HG03571 (cell line): ENCODE measurements around the gene SCN5A.

Source experiments
- ATAC-seq: cut with Tn5 transposase; IDR thresholded peaks from one replicate; pipeline ENCODE4 v1.9.1; 2021; ENCODE audit not compliant: unreplicated experiment

The SCN5A gene

GRCh38 chr3:38563070-38563885, 86.2 kb downstream of the SCN5A start:
- no peak for ATAC-seq

DNA sequence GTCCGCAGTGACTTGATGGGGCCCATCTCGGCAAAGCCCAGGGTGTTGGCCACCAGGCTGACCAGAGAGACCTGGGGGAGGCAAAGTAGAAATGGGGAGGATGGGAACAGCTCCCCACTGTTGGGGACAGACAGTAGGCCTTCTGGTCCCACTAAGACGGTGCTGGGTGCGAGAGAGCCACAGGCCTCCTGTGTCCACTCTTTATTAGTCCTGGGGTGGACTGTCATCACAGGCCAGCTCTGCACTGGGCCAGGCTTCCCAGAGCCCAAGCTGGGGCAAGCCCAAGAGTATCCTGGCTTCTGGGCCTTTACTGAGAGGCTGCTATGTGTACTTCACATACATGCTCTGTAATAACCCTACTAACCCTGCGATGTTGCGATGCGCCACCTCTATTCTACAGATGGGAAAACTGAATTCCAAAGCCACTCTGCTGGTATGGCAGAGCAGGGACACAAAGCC, 87.0 kb downstream of the SCN5A start:
- no peak for ATAC-seq

- ATAC-seq = no peak
Observed at GRCh38 chr3:38561746-38562466, 87.6 kb downstream of the SCN5A start.

DNA sequence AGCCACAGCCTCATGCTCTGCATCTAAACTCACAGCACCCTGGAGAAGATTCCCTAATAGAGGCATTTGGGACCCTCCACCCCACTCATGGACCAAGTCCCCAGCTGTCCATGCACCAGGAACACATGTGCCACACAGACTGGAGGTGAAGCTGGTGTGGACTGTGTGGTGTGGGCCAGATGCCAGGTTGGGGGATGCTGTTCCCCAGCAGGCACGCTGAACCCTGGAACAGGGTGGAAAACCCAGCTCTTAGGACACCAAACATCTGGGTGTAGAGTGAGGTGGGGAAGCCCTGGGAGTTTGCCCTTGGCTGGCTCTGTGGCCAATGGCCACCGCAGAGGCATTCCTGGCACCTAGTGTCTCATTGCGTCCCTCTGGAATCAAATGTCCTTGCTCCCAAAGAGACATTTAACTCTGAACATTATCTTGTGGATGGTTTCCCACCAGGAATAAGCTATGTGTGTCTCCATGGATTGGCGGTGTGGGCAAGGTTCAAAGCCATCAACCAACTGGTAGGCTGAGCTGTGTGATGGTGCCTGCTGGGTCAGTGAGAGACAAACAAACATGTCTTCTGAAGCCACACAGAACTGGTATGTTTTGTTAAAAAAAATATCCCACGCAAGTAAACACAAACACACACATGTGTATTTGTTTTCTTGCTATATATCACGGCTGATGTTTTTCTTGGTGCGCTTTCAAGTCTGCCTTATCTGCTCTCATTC, 88.3 kb downstream of the SCN5A start:
- ATAC-seq = no peak

DNA sequence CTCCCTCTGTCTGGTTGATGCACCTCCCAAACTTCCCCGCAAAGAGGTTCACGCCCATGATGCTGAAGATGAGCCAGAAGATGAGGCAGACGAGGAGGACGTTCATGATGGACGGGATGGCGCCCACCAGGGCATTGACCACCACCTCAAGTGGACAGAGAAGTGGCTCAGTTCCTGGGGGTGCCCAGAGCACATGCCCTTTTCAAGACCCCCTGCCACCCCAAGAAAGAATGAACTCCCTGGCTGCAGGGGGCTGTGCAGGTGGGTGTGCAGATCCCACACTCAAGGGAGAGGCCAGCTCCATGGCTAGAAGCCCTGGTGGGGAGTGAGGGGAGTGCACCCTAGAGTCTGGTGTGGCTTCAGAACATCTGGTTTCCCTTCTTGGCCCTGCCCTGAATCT, 89.2 kb downstream of the SCN5A start:
- no peak for ATAC-seq

- no peak for ATAC-seq
Observed at GRCh38 chr3:38558864-38559263, 90.6 kb downstream of the SCN5A start.

DNA sequence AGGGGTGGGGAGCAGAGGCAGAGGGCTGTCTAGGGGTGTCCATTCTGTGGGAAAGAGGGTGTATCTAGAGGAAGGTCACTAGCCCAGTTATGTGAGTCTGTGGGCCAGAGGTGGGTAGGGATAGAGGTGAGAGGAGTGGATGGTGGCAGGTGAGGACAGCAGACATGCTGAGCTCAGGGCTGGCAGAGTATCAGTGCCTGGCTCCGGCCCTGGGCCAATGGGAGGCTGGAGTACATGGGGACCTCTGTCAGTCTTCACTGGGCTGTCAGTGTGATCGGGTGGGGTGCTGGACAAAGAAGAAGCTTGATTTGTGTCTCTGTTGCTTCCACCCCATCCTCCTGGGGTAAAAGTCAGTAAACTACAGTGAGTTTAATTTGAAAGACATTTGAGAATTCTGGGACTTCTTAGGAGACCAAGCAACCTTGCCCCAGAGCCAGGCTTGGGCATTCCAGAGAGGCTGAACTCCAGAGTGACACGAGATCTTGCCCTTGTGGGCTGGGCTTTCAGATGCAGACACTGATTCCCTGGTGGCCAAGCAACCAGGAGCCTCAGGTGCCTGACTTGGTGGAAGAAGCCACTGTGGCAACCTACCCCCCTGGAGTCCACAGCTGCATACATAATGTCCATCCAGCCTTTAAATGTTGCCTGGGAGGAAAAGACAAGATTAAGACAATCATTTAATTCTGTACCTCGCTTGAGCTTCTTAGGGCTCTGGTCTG, 92.7 kb downstream of the SCN5A start:
- no peak for ATAC-seq

- ATAC-seq = no peak
Observed at GRCh38 chr3:38555926-38556325, 93.6 kb downstream of the SCN5A start.

GRCh38 chr3:38555149-38555840, 94.2 kb downstream of the SCN5A start:
- no peak for ATAC-seq

DNA sequence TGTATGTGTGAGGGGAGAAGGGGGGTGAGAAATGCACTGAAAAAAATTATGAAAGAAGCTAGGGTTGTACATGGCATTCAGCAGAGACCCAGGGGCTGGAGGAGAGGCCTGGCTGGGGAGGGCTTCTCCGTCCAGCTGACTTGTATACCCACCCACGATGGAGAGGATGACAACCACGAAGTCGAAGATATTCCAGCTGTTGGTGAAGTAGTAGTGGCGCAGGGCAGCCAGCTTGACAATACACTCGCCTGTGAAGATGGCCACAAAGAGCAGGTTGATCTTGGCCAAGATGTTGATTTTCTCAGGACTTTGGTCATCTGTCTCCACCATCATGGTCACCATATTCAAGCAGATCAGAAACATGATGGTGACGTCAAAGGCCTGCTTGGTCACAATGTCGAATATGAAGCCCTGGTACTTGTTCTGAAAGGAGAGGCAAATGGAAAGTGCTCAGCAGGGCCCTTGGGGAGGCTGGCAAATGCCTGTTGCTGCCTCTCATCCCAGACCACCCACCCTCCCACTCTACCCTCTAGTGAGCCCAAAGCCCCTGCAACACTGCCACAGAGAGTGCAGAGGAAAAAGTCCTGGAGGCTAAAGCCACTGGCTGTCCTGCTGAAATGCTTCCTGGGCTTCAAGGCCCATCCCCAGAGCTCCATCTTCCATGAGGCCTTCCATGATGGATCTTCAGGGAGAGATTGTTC, 95.2 kb downstream of the SCN5A start:
- no peak for ATAC-seq

DNA sequence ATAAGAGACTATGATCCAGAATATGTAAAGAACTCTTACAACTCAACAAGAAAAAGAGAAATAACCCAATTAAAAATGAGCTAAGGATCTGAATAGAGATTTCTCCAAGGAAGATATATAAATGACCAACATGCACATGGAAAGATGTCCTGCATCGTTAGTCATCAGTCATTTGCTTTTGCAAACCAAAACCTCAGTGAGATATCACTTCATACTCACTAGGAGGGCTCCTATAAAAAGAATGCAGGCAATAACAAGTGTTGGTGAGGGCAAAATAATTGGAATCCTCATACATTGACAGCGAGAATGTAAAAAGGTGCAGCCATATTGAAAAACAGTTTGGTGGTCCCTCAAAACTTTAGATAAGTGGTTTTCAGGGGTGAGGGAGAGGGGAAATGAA, 96.4 kb downstream of the SCN5A start:
- ATAC-seq = no peak

DNA sequence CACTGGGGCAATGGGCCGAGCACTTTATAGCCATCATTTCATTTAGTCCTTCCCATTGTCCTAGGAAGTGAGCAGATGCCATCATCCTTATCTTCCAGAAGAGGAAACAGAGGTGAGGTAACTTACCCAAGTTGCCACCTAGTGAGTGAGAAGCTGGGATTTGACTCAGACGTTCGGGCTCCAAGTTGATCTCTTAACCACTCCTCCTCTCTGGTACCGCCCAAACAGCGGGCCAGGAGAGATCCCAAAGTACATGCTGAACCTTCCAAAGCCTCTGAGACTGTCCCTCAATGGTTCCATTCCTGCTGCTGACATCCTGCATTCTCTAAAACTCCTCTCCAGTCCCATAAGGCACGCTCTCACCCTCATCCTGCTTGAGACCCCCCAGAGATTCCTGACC, 97.1 kb downstream of the SCN5A start:
- ATAC-seq = no peak

GRCh38 chr3:38551026-38551832, 98.3 kb downstream of the SCN5A start:
- ATAC-seq = no peak

DNA sequence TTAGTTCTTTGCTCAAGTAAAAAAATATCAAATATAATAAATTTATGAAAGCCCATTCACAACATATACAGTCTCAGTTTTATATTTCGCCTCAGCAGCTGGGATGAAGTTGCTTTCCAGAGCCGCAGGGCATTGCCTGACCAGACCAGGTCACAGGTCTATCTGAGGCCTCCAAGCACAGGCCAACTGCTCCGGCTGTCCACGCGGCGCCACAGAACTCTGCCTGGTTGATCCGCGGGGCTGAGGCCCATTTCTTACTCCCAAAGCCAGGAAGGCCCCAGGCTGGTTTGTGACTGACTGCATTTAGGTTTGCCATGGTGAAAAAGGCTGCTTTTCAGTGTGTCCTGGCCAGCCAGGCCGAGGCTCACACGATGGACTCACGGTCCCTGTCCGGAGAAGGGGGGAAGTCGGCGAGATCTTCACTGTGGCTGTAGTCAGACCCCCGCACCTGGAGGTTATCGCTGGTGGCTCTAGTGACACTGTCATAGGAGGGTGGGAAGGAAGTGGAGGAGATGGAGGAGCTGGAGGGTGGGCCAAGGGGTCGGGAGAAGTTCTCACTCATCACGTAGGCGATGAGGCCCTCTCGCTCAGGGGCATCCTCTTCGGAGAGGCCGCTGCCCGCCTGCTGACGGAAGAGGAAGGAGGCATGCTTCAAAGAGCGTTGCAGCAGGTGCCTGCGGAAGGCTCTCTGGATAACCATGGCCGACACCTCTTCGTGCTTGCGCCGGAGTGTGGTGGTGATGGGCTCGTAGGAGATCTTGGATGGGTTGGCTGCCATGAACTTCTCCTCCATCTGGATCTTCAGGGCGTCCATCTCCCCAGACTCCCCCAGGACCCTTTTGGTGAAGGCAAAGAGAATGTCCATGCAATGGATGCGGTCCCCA, 99.3 kb downstream of the SCN5A start:
- no peak for ATAC-seq

GRCh38 chr3:38549486-38549885, 100.0 kb downstream of the SCN5A start:
- ATAC-seq = no peak

GRCh38 chr3:38549082-38549481, 100.4 kb downstream of the SCN5A start:
- no peak for ATAC-seq

DNA sequence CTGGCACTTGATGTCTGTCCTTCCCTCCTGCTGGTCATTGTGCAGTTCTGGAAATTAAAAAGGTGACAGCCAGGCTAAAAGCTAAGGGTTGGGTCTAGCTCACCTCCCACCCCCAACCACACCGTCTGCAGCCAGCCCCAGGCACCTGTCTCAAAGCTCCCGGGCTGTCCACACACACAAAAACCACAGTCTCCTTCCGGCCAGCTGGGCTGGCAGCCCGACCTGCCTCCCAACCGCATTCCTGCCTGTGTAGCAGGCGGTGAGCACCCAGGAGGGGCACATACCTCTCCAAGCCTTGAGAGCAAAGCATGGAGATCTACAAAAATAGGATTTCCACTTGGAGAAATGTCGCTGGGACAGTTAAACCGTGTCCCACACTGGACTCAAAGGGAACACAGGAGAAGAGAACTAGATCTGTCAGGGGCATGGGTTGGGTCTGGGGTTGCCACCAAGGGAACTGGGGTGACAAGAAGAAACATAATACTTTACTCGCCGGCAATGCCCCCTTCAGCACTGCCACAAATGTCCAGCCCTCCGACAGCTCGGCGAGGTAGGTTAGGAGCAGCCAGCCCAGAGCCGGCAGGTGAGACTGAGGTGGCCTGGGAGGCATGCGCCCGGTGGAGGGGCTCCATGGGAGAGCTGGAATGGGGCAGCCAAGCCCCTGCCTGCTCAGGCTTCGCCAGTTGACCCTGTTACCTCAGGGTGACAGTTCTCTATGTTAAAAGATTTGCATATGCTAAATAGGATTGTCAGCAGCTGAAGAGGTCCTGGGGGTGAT, 101.1 kb downstream of the SCN5A start:
- ATAC-seq = no peak
